Keratinocyte (primary cell): ENCODE results near the gene METTL4. TPM values are rescaled to one million over a fixed set of nuclear protein-coding genes. Genes with fewer than 3 reads are reported as not detected.

Source experiments
- DNase-seq: peaks from one replicate; pipeline ENCODE4 v3.0.0-alpha.2; 2011; ENCODE audit warnings: low read depth, missing footprints, low spot score
- FAIRE-seq: peaks from 2 replicates; lab custom pipeline; 2011; peaks lifted over from hg19 to GRCh38; lab: Jason Lieb, UNC
- H2AFZ ChIP-seq: 2 replicates; pipeline ENCODE4 v1.6.0; 2012; ENCODE audit warnings: low read length, control low read depth, inconsistent platforms; ENCODE audit not compliant: control insufficient read depth
- H3K27ac ChIP-seq: 2 replicates; pipeline ENCODE4 v1.5.1; 2011; ENCODE audit warnings: low read length; ENCODE audit not compliant: control insufficient read depth, insufficient read depth
- H3K27me3 ChIP-seq: 3 replicates; pipeline ENCODE4 v1.6.0; 2011; ENCODE audit warnings: low read length; ENCODE audit not compliant: control insufficient read depth, insufficient read depth; ENCODE audit errors: extremely low read depth
- H3K36me3 ChIP-seq, 2 experiments: 2 replicates in 1 of 2; 3 replicates in 1 of 2; pipeline ENCODE4 v1.5.1; 2011; ENCODE audit warnings: low read length in 2 of 2, mild to moderate bottlenecking in 1 of 2; ENCODE audit not compliant: control insufficient read depth in 2 of 2, insufficient read depth in 2 of 2; ENCODE audit errors: extremely low read depth in 1 of 2
- H3K4me1 ChIP-seq: 3 replicates; pipeline ENCODE4 v1.5.1; 2011; ENCODE audit warnings: low read length; ENCODE audit not compliant: control insufficient read depth, insufficient read depth; ENCODE audit errors: extremely low read depth
- H3K4me2 ChIP-seq: 3 replicates; pipeline ENCODE4 v1.6.0; 2011; ENCODE audit warnings: low read depth, low read length; ENCODE audit not compliant: control insufficient read depth, insufficient read depth; ENCODE audit errors: extremely low read depth
- H3K4me3 ChIP-seq, 3 experiments: fragments of 200-600 bp in 1 of 3; sonication (generic) in 1 of 3; 2 replicates in 2 of 3; 3 replicates in 1 of 3; pipeline ENCODE4 v1.5.1; 2011 to 2016; ENCODE audit warnings: low read length in 3 of 3, mild to moderate bottlenecking in 3 of 3, control low read depth in 2 of 3, inconsistent platforms in 1 of 3, low read depth in 1 of 3, mixed read lengths in 1 of 3, mixed run types in 1 of 3, moderate library complexity in 1 of 3; ENCODE audit not compliant: control insufficient read depth in 2 of 3, insufficient read depth in 2 of 3; ENCODE audit errors: extremely low read depth in 1 of 3
- H3K79me2 ChIP-seq: 2 replicates; pipeline ENCODE4 v1.6.0; 2012; ENCODE audit warnings: low read length; ENCODE audit not compliant: control insufficient read depth, insufficient read depth
- H3K9ac ChIP-seq: 3 replicates; pipeline ENCODE4 v1.6.0; 2011; ENCODE audit warnings: low read length; ENCODE audit not compliant: control insufficient read depth, insufficient read depth; ENCODE audit errors: extremely low read depth
- H3K9me1 ChIP-seq: 3 replicates; pipeline ENCODE4 v1.6.0; 2011; ENCODE audit warnings: low read length; ENCODE audit not compliant: control insufficient read depth, insufficient read depth; ENCODE audit errors: extremely low read depth
- H3K9me3 ChIP-seq: 2 replicates; pipeline ENCODE4 v1.5.1; 2012; ENCODE audit warnings: low read depth, low read length; ENCODE audit not compliant: control insufficient read depth
- H4K20me1 ChIP-seq: 3 replicates; pipeline ENCODE4 v1.6.0; 2011; ENCODE audit warnings: low read length; ENCODE audit not compliant: control insufficient read depth, insufficient read depth; ENCODE audit errors: extremely low read depth
- CTCF ChIP-seq, 3 experiments: IDR thresholded peaks in 1 of 3; conservative IDR thresholded peaks in 1 of 3; optimal IDR thresholded peaks in 1 of 3; 2 replicates in 2 of 3; 3 replicates in 1 of 3; pipeline versions ENCODE3 to v1.5.1; 2011; ENCODE audit warnings: low read length in 3 of 3, mild to moderate bottlenecking in 3 of 3, moderate library complexity in 2 of 3, control low read depth in 1 of 3, inconsistent platforms in 1 of 3; ENCODE audit not compliant: insufficient read depth in 2 of 3; ENCODE audit errors: extremely low read depth in 1 of 3
- EZH2 ChIP-seq: IDR thresholded peaks from one replicate; pipeline ENCODE4 v1.6.1; 2012; ENCODE audit warnings: inconsistent platforms, mild to moderate bottlenecking, low read length, moderate library complexity
- dilution Hi-C: fragments of 300-500 bp; cut with MboI; formaldehyde crosslinking; loops from one replicate; pipeline ENCODE4 v1.7.0; 2020; ENCODE audit warnings: low sequenced_read_pairs; ENCODE audit not compliant: extremely low pct_ligation_motif_present
- polyA plus RNA-seq, 5 experiments: library from polyadenylated mRNA; depleted of rRNA in 3 of 5; stranded (reverse) in 3 of 5; stranded (forward) in 1 of 5; unstranded in 1 of 5; fragments of >200 nt; gene quantifications; 1 replicate in 1 of 5; 2 replicates in 3 of 5; 3 replicates in 1 of 5; pipeline versions ENCODE4 v1.2.1 to v1.2.3, GENCODE V29; 2011 to 2012; ENCODE audit warnings: missing spikeins in 2 of 5, low read depth in 1 of 5, low replicate concordance in 1 of 5
- small RNA-seq, 3 experiments: library from RNA; depleted of rRNA; stranded (forward); fragments of <200 nt; gene quantifications; one replicate each; pipeline ENCODE3, GENCODE V24; 2012; ENCODE audit warnings: low read depth in 3 of 3, low replicate concordance in 1 of 3; ENCODE audit not compliant: insufficient read length in 3 of 3

Gene METTL4
- polyA plus RNA-seq, 1 donor (not counting 4 experiments of a cell fraction or from before 2014, with no cell fraction given): 10.2 TPM

GRCh38 chr18:2495381-2495780 is 75.9 kb downstream of the METTL4 start:
- H3K4me3 ChIP-seq: no peak overlapping the region
- DNase-seq (no peak), FAIRE-seq (no peak)
- H2AFZ ChIP-seq: no peak overlapping the region
- H3K27me3 ChIP-seq: no peaks in the 10 kb centered on the region
- no peaks in the 10 kb centered on the region for H4K20me1 ChIP-seq
- no peak overlapping the region for H3K4me2 ChIP-seq
- no peak overlapping the region for H3K27ac ChIP-seq
- no peaks in the 10 kb centered on the region for H3K36me3 ChIP-seq
- dilution Hi-C loops: no loop called here
- H3K79me2 ChIP-seq: no peaks in the 10 kb centered on the region
- H3K9me1 ChIP-seq: no peaks in the 10 kb centered on the region
- H3K9ac ChIP-seq: no peak overlapping the region
- H3K4me1 ChIP-seq: no peaks in the 10 kb centered on the region
- no peaks in the 10 kb centered on the region for H3K9me3 ChIP-seq
- TF ChIP-seq CTCF (optimal IDR thresholded peaks at IDR 0.05 in 1 of 3, IDR thresholded peaks at IDR 0.05 in 1 of 3, conservative IDR thresholded peaks at IDR 0.05 in 1 of 3; ENCODE audit: extremely low read depth in 1 of 3, insufficient read depth in 2 of 3, low read length in 3 of 3): no peak
- TF ChIP-seq EZH2: no peak

- no peaks in the 10 kb centered on the region for H3K27me3 ChIP-seq
- no peaks in the 10 kb centered on the region for H3K4me1 ChIP-seq
- H3K36me3 ChIP-seq: no peaks in the 10 kb centered on the region
- H3K9me3 ChIP-seq: no peaks in the 10 kb centered on the region
- no peaks in the 10 kb centered on the region for H3K9me1 ChIP-seq
- no peaks in the 10 kb centered on the region for H4K20me1 ChIP-seq
- no peaks in the 10 kb centered on the region for H3K79me2 ChIP-seq
- H3K4me2 ChIP-seq: no peak overlapping the region
- no peak overlapping the region for H3K4me3 ChIP-seq
- FAIRE-seq: no peak
- H3K9ac ChIP-seq: no peak overlapping the region
- dilution Hi-C loops: no loop called here
- no peak overlapping the region for H3K27ac ChIP-seq
- no peak for DNase-seq
- no peak overlapping the region for H2AFZ ChIP-seq
- no peak for TF ChIP-seq CTCF (optimal IDR thresholded peaks at IDR 0.05 in 1 of 3, IDR thresholded peaks at IDR 0.05 in 1 of 3, conservative IDR thresholded peaks at IDR 0.05 in 1 of 3; ENCODE audit: extremely low read depth in 1 of 3, insufficient read depth in 2 of 3, low read length in 3 of 3)
- TF ChIP-seq EZH2: no peak
These were observed 76.4 kb downstream of the METTL4 start for GRCh38 chr18:2494921-2495320.

Small RNA genes lying within 50 kb of the gene (small RNA-seq; reads per million reads assigned to genes)
- gene RF00019 (0 reads per million in 3 experiments), gene RF01233 (0 reads per million in 3 experiments)

Other genes with a start within 250 kb of the METTL4 start
- 1.2 to 11.5 TPM (median 6.7 TPM) in 3 replicates for gene NDC80, start 52 bp upstream of the METTL4 start, polyA plus RNA-seq
- 8.7 to 18.5 TPM (median 12.1 TPM) in 3 replicates for gene SMCHD1, start 84.2 kb upstream of the METTL4 start, polyA plus RNA-seq